ENCODE data around the gene CPTP. TPM values are rescaled to one million over a fixed set of nuclear protein-coding genes. Genes with fewer than 3 reads are reported as not detected.

The CPTP gene
- total RNA-seq, 1 experiment from 2014 or later, result 70.5 TPM

DNA sequence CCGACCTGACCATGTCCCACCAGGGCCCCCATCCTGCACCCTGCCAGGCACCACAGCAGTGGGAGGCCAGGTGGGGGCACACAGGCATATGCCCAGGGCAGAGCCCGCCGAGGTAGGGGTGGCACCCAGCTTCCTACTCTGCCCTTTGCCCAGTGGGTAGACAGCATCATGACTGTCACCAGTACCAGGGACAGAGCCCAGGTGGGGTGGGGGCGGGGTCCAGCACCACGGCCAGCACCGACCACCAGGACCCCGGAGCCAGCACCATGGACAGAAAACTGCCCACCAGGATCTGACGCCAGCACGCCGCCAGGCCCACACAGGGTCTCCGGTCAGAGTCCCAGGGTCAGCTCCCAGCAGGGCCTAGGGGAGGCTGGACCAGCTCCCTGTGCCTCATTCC lies 10.2 kb downstream of the CPTP start:
- DNase-seq (ENCODE audit: low spot score), result no peak

DNA sequence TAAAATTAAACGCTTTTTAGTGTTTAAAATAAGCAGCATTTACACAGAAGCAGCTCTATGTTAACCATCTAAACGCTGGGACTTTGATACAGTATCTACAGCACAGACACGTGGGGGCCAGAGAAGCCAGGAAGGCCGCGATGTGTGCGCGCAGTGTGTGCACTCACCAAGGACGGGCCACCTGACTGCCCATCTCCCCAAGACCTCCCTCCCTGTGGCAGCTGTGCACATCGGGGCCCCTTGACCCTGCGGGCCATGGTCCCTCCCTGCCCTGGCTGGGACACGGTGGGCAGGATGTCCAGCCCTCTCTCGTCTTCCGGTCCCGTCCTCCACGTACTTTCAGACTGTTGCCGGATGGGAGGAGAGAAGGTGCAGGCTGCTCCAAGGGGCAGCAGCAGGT lies 10.7 kb downstream of the CPTP start:
- DNase-seq (ENCODE audit: low spot score), result no peak

DNA sequence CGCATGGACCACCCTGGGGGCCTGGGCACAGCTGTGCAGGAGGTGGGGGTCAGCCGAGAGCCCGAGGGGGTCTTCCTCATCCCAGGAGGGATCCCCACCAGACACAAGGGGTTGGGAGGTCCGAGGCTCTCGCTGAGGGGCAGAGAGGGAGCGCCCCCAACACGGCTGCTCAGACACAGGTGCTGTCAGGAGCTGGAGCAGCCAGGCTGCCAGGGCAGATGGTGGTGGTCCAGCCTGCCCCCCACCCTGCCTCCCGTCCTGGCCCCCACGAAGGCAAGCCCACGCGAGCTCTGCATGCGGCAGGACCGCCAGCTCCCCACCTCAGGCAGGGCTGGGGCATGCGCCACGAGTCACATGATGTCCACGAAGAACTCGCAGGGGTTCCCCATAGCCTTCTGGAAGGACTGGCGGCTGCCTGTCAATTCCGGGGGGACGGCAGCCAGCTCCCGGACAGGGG lies 11.2 kb downstream of the CPTP start:
- no peak for DNase-seq (ENCODE audit: low spot score)

DNA sequence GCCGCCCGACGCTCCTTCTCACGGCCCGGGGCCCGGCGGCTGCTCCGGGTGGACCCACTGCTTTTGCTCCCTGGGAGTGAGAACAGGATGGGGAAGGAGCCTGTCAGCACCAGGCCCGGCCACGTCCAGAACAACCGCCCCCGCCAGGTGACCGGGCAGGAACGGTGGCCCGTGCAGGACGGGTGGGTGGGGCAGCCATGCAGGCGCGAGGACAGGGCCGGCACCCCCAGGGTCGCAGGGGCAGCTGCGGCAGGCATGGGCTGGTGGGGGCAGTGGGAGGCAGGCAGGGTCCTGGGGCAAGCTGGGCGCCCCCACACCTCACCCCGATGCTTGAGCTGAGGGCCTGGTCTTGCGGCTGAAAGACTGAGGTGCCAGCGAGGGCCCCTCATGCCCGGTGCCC lies 11.8 kb downstream of the CPTP start:
- no peak for DNase-seq (ENCODE audit: low spot score)

DNA sequence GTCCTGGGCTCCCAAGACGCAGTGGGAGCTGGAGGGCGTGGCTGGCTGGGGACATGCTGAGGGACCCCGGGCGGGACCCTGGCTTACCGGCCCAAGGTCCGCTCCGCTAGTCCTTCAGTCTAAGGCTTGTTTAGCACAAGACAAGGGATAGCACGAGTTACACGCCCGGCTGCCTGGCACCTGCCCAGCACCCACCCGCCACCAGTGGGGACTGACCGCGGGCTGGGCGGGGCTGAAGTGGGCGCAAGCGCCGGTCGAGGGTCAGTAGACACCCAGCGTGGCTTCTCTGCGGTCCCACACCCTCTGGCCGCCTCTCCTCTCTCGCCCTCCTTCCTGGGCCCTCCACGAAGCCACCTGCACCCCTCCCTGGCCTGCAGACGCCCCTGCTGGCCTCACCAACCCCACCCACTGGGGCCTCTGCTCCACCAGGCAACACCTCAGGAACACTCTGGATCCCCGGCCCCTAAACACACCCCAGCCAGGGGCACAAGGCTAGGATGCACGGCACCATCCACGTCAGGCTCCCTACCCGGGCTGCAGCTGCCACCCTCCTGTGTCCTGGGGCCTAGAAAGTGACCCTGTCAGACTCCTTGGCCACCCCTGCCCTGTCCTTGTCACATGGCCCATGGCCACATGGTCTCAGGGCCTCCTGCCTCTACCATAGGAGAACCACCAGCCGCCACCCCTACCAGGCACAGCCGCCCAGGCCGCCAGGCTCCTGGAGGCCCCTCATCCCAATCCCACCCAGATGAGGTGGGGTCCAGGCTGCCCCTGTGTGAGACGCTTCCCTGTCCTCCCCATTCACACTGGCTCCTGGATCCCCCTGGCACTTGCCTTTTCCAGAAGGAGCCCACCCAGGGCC lies 12.6 kb downstream of the CPTP start:
- DNase-seq (ENCODE audit: low spot score), result no peak

DNA sequence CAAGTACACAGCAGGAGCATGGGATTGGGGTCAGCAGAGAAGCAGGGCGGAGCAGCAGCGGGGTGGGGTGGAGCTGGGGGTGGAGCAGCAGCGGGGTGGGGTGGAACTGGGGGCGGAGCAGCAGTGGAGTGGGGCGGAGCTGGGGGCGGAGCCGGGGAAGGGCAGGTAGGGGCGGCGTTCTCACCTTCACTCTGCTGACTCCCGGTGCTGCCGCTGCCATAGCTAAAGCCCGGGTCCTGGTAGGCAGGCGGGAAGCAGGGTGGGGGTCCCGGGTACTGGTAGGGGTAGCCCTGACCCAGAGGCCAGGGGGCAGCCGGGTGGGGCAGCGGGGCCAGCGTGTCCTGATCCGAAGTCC lies 13.2 kb downstream of the CPTP start:
- DNase-seq (ENCODE audit: low spot score), result peak; percentile 70

DNA sequence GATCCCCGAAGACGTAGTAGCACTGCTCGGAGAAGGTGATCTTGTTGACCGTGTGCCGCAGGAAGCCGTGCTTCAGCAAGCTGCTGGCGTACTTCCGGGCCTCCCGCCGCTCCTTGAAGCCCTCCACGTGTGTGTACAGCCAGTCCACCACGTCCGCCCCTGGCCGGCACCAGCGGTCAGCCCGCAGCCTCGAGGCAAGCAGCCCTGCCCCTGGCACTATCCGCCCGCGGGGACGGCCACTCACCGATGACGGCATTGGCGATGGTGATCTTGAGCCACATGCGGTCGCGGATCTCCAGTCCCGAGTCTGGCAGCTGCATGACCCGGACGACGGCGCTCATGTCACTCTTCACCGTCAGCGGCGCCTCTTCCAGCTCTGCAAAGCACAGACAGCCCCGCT lies 13.7 kb downstream of the CPTP start:
- no peak for DNase-seq (ENCODE audit: low spot score)

DNA sequence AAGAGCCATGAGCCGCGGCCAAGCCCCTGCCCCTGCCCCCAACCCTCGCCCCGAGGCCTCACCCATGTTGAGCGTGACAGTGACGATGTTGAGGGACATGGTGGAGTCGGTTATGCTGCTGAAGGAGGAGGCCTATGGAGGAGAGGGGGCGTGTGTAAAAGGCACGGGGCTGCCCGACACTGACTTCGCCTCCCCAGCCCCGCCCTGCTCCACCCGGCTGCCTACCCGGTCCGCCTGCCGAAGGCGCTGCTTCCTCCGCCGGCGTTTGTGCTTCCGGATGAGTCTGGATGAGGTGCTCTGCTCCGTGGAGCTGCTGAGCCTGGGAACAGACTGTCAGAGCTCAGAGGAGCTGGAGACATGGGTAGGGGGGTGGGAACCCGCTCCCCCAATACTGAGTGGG lies 15.6 kb downstream of the CPTP start:
- no peak for DNase-seq (ENCODE audit: low spot score)

DNA sequence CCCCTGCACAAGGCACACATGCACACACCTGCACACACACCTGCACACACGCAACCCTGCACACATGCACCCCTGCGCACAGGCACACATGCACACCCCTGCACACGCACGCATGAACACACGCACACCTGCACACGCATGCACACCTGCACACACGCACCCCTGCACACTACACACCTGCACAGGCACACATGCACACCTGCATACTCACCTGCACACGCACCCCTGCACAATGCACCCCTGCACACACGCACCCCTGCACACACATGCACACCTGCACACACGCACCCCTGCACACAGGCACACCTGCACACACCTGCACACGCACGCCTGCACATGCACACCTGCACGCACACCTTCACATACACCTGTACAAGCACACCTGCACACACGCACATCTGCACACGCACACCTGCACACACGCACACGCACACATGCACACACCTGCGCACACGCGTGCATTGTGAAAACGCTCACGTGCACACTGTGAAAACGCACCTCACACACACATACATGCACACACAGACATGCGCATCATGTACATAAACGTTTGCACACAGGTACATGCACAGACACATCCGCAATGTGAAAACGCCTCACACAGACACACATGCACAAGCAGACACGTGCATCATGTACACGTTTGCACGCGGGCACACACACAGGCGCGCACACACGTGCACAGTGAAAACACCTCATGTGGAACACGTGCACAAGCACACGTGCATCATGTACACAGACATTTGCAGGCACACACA lies 16.4 kb downstream of the CPTP start:
- no peak for DNase-seq (ENCODE audit: low spot score)

DNA sequence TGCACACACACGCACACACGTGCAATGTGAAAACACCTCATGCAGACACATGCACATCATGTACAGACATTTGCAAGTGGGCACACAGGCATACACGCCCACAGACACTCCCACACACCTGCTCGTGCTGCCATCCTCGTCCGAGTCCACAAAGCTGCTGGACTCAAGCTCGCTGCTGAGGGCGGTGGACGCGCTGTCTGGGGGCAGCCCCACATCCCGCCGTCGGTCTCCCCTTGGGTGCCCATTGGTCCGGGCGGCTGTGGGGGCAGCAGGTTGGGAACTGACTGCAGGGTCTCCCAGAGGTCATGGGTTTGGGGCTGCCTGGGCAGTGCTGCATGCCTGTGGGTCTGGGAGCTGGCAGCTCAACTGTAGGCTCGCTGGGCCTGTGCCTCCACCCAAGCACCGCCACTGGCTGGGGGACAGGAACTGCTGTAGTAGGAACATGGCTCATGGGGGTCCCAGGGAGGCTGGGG lies 17.0 kb downstream of the CPTP start:
- no peak for DNase-seq (ENCODE audit: low spot score)

DNA sequence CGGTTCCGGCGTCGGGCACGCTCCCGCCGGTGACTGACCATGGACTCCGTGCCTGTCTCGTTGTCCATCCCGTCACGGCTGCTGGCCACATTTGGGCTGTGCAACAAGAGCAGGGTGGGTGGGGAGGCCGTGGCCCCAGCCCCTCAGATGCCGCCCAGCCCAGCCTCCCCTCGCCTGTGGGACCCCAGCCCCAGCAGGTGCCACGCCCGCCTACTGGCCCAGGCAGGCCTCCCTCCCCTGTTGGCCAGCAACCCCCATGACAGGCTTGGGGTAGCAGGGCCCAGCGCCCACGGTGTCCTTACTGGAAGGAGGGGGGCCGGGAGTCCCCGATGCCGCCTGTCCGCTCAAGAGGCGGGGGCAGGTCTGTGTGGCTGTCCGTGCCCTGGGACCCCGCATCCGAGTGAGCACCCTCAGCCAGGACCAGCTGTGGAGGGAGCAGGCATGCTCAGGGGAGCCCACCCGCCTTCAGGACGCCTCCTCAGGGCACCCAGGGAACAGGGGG lies 17.5 kb downstream of the CPTP start:
- DNase-seq (ENCODE audit: low spot score), result no peak

DNA sequence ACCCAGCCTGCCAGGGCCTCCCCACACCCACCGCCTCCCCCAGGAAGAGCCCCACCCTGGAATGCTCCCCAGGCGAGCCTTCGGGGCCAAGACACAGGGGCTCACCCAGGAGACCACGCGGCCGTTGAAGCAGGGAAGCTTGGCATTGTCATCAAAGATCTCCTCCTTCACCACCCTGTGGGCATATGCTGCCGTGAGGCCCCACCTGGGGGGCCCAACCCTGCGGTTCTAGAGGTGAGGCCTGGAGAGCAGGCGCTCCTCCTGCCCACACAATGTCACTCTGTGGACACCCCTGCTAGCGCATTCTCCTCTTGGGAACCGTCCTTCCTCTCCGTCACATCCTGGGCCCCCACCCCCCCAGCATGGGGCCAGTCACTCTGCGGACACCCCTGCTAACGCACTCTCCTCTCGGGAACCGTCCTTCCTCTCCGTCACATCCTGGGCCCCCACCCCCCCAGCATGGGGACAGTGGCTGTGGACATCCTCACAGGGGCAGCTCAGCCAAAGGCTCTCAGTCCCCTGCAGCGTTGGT lies 18.0 kb downstream of the CPTP start:
- DNase-seq (ENCODE audit: low spot score), result no peak

DNA sequence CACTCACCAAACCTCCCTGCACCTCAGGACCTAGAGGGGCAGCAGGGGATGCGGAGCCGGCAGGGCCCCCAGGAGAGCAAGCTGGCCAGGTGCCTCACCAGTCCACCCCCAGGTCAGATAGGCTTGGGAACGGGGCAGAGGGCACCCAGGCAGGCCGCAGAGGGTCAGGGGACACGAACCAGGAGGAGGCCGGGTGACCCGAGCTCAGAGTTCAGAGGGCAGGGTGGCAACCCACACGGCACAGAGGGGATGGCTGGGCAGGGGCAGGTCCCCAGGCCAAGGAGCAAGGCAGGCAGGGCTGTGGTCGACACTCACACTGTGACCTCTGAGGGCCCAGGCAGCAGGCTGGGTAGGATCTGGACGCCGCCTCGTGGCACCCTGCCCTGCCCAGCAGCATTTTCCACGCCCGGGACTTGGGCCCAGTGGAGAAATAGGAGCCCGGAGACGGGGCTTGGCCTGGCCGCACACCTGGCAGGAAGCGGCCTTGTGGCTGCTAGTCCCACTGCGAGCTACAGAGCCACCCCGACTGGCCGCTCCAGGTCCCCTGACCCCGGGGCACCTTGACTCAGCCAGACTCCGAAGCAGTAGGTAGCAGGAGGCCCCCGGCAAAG lies 19.3 kb downstream of the CPTP start:
- DNase-seq (ENCODE audit: low spot score), result peak; percentile 52

DNA sequence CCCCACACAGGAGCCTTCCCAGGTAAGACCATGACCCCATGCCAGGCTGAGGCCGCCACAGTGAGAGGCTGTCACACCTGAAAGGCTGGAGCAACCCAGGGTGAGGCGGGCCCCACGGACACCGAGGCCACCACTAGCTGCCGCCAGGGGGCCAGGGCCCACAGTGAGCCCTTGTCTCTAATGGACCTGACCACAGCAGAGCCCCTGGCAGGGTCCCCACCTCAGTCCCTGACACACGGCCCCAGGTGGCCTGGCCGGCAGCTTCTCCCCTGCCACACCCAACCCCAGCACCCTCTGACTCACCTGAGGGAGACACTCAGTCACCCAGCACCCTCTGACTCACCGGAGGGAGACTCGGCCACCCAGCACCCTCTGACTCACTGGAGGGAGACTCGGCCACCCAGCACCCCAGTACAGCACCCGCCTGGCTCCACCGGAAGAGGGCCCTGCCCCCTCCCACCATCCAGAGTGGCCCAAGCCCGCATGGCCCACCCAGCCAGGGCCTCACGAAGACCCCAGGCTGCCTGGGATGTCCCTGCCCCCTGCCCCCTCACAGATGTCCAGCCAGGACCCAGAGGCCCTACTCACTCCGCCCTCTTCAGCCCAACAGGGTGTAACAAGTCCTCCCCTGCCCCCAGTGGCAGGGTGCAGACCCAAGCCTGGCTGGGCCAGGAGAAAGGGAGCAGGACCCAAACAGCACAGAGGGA lies 20.2 kb downstream of the CPTP start:
- peak; percentile 79 for DNase-seq (ENCODE audit: low spot score)

DNA sequence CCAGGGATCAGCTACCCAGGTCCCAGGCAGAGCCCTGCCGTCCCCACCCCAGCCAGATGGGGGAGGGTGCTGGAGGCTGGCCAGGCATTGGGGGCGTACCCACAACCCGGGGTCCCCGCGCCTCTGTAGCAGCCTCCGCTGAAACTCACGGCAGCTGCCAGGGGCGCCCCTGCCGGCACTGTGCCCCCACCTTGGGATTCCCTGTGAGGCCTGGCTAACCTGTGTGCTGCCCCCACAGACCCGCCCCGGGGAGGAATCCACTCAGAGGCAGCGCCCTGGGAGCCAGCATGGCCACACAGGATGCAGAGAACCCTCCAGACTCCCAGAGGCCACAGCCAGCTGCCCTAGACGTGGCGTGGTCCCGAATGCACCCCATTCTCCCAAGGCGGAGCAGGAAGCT lies 20.8 kb downstream of the CPTP start:
- peak; percentile 69 for DNase-seq (ENCODE audit: low spot score)

DNA sequence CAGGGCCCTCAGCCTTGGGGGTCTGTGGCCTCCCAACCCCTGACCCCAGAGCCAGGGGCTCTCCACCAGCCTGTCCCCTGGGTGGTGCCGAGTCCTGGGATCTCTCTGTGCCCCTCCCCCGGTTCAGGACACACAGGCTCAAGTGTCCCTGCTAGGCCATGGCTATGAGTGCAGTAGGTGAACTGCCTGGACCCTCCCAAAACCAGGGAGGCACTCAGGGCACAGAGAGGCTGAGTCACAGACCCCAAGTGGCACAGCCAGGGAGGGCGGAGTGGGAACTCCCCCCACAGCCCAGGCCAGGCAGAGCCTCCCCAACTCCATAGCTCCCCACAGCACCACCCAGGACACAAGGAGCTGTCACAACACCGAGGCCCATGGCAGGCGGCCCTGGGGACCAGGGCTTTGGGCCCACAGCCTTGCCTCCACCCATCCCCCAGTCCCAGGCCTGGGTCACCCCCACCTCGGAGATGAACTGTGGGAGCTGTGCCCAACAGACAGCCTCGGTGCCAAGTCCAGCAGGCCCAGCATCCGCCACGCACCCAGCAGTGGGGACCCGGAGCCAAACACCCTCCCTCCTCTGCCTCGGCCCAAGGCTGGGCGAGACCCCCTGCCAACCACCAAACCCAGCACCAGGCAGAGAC lies 21.4 kb downstream of the CPTP start:
- no peak for DNase-seq (ENCODE audit: low spot score)

DNA sequence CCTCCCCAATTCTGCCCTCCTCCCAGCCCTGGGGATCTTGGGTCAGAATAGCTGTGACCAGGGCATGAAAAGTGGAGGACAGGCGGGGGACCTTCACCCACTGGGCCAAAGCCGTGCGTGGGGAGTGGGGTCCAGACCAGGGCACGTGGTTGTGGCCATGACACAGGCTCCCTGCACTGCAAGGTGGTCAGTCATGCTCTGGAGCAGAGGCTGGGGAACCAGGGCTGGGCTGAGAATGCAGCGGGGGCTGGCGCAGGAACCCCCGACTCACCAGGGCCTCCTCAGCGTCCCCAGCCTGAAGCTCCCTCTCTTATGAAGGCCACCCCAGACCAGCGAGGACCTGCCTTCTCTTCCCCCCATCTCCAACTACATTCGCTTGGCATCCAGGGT lies 21.9 kb downstream of the CPTP start:
- no peak for DNase-seq (ENCODE audit: low spot score)

DNA sequence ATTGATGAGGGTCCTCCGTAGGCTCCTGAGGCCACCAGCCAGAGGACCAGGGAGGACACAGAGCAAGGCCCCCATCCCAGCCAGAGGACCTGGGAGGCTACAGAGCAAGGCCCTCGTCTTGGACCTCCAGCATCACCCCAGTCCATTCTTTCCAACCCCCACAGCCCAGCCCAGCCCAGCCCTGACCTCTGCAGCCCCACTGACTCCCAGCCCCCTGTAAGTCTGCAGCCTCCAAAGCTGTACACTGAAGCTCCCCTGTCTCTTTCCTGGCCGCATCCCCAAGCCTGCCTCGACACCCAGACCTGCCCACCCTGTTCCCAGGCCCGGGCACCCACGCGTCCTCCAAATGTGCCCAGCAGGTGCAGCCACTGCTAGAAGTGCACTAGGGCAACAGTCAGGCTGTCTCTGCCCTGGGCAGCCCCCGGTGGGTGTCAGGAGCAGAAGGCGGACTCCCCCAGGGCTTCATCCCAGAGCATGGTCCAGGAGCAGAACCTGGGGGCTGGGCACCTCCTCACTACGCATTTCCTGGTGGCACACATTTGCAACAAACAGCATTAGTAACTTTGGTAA lies 22.5 kb downstream of the CPTP start:
- DNase-seq (ENCODE audit: low spot score), result no peak

DNA sequence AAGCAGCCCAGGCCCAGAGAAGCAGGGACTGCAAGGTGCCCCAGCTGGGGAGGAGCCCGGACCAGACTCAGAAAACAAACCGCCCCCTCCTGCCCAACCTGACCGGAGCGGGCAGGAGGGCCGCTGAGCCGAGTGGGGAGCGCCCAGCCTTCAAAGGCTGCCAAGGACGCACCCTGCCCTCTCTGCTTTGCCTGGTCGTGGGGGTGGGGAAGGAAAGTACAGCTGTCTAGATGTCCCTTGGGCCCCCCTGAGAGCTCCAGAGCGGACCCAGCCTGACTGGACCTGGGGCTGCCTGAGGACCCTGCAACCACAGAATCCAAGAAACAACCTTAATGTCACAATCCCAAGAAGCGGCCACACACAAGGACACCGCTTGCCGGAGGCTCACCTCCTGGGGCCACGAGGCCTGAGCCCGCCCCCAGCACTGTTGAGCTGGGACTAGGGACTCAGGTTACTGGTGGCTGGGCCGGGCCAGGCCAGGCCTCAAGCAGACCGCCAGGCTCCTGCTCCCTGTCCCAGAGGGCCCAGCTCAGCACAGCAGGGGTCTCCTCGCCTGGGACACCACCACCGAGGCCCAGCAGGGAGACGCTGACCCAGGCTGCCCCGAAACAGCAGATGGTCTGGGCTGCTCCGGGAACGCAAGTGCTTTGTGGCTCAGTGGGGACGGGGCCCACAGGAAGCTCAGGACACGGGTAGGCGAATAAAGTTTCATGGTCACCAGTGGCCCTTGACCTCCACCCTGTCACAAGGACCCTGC lies 23.2 kb downstream of the CPTP start:
- DNase-seq (ENCODE audit: low spot score), result peak; percentile 74
